Ishikawa (cell line): ENCODE results near the gene ADGRL3.

Experiments used
- CEBPB ChIP-seq: IDR thresholded peaks from 2 replicates; pipeline ENCODE4 v1.6.1; 2012
- CREB1 ChIP-seq: IDR thresholded peaks from 2 replicates; pipeline ENCODE4 v1.6.1; 2012; ENCODE audit warnings: low read depth
- EGR1 ChIP-seq: IDR thresholded peaks from 2 replicates; pipeline ENCODE4 v1.6.1; 2012
- EP300 ChIP-seq: IDR thresholded peaks from 2 replicates; pipeline ENCODE4 v1.6.1; 2012; ENCODE audit warnings: borderline replicate concordance
- FOXM1 ChIP-seq: IDR thresholded peaks from 2 replicates; pipeline ENCODE4 v1.6.1; 2012; ENCODE audit warnings: low read depth, borderline replicate concordance
- MAX ChIP-seq: IDR thresholded peaks from 2 replicates; pipeline ENCODE4 v1.6.1; 2012
- NFIC ChIP-seq: IDR thresholded peaks from 2 replicates; pipeline ENCODE4 v1.6.1; 2012
- RAD21 ChIP-seq: IDR thresholded peaks from 2 replicates; pipeline ENCODE4 v1.6.1; 2012; ENCODE audit warnings: low read depth
- REST ChIP-seq: IDR thresholded peaks from 2 replicates; pipeline ENCODE4 v1.6.1; 2012; ENCODE audit warnings: low read depth, mild to moderate bottlenecking
- TAF1 ChIP-seq: IDR thresholded peaks from 2 replicates; pipeline ENCODE4 v1.6.1; 2012; ENCODE audit warnings: low read depth, mild to moderate bottlenecking
- TCF12 ChIP-seq: IDR thresholded peaks from 2 replicates; pipeline ENCODE4 v1.6.1; 2012; ENCODE audit warnings: low read depth
- TEAD4 ChIP-seq: IDR thresholded peaks from 2 replicates; pipeline ENCODE4 v1.6.1; 2012
- USF1 ChIP-seq: IDR thresholded peaks from 2 replicates; pipeline ENCODE4 v1.6.1; 2012
- YY1 ChIP-seq: IDR thresholded peaks from 2 replicates; pipeline ENCODE4 v1.6.1; 2012; ENCODE audit warnings: low read depth
- ZBTB7A ChIP-seq: IDR thresholded peaks from 2 replicates; pipeline ENCODE4 v1.6.1; 2012; ENCODE audit warnings: low read depth

Gene ADGRL3

GRCh38 chr4:61739887-61740286, 539.8 kb downstream of the ADGRL3 start:
- no peak for TF ChIP-seq EP300
- no peak for TF ChIP-seq ZBTB7A
- TF ChIP-seq CEBPB: no peak
- no peak for TF ChIP-seq YY1
- no peak for TF ChIP-seq TEAD4
- TF ChIP-seq RAD21: no peak
- TF ChIP-seq REST: no peak
- TF ChIP-seq NFIC: no peak
- no peak for TF ChIP-seq EGR1
- no peak for TF ChIP-seq FOXM1
- no peak for TF ChIP-seq USF1
- no peak for TF ChIP-seq TCF12
- no peak for TF ChIP-seq TAF1
- no peak for TF ChIP-seq MAX
- TF ChIP-seq CREB1: no peak

GRCh38 chr4:61740886-61741285, 540.8 kb downstream of the ADGRL3 start:
- TF ChIP-seq EP300: no peak
- no peak for TF ChIP-seq CEBPB
- TF ChIP-seq TAF1: no peak
- no peak for TF ChIP-seq MAX
- TF ChIP-seq REST: no peak
- no peak for TF ChIP-seq RAD21

GRCh38 chr4:61741327-61742096, 541.4 kb downstream of the ADGRL3 start:
- TF ChIP-seq RAD21 (peak; percentile 39; the same call in 1 of the 2 replicates), ZBTB7A (no peak)

- TF ChIP-seq EGR1 (no peak), REST (no peak), RAD21 (no peak), CREB1 (no peak), YY1 (no peak), FOXM1 (no peak), TCF12 (no peak), NFIC (no peak), TAF1 (no peak), USF1 (no peak), ZBTB7A (no peak), CEBPB (no peak), TEAD4 (no peak), EP300 (no peak), MAX (no peak)
These were observed 550.7 kb downstream of the ADGRL3 start for GRCh38 chr4:61750810-61751209.

GRCh38 chr4:61752617-61753016, 552.5 kb downstream of the ADGRL3 start:
- TF ChIP-seq USF1: no peak
- no peak for TF ChIP-seq EGR1
- no peak for TF ChIP-seq RAD21
- TF ChIP-seq MAX: no peak
- TF ChIP-seq CEBPB: no peak
- TF ChIP-seq REST: no peak
